ENCODE results near the gene METTL16.

METTL16 gene

GRCh38 chr17:2436316-2436905 is 75.3 kb downstream of the METTL16 start:
- no peak for DNase-seq (ENCODE audit: insufficient read length)
- FAIRE-seq: no peak
- TF ChIP-seq TAF1 (IDR thresholded peaks at IDR 0.05; ENCODE audit: borderline replicate concordance, low read depth, low read length) (no peak), POLR2AphosphoS5 (IDR thresholded peaks at IDR 0.05; ENCODE audit: low read depth, low read length) (no peak), POLR2A (IDR thresholded peaks at IDR 0.05; ENCODE audit: low read depth, low read length) (no peak)

GRCh38 chr17:2435862-2436261 is 75.8 kb downstream of the METTL16 start:
- TF ChIP-seq POLR2AphosphoS5 (IDR thresholded peaks at IDR 0.05; ENCODE audit: low read depth, low read length): no peak
- no peak for TF ChIP-seq TAF1 (IDR thresholded peaks at IDR 0.05; ENCODE audit: borderline replicate concordance, low read depth, low read length)
- TF ChIP-seq POLR2A (IDR thresholded peaks at IDR 0.05; ENCODE audit: low read depth, low read length): no peak
- DNase-seq (ENCODE audit: insufficient read length): no peak
- FAIRE-seq: no peak

GRCh38 chr17:2435181-2435741 is 76.4 kb downstream of the METTL16 start:
- no peak for TF ChIP-seq POLR2AphosphoS5 (IDR thresholded peaks at IDR 0.05; ENCODE audit: low read depth, low read length)
- TF ChIP-seq TAF1 (IDR thresholded peaks at IDR 0.05; ENCODE audit: borderline replicate concordance, low read depth, low read length): no peak
- TF ChIP-seq POLR2A (IDR thresholded peaks at IDR 0.05; ENCODE audit: low read depth, low read length): no peak
- no peak for FAIRE-seq
- DNase-seq (ENCODE audit: insufficient read length): no peak

- DNase-seq (ENCODE audit: insufficient read length): no peak
- no peak for FAIRE-seq
- TF ChIP-seq POLR2AphosphoS5 (IDR thresholded peaks at IDR 0.05; ENCODE audit: low read depth, low read length) (no peak), TAF1 (IDR thresholded peaks at IDR 0.05; ENCODE audit: borderline replicate concordance, low read depth, low read length) (no peak), POLR2A (IDR thresholded peaks at IDR 0.05; ENCODE audit: low read depth, low read length) (no peak)
Measured at GRCh38 chr17:2433696-2434095, 78.0 kb downstream of the METTL16 start.

- no peak for FAIRE-seq
- DNase-seq (ENCODE audit: insufficient read length): no peak
- no peak for TF ChIP-seq POLR2A (IDR thresholded peaks at IDR 0.05; ENCODE audit: low read depth, low read length)
- TF ChIP-seq POLR2AphosphoS5 (IDR thresholded peaks at IDR 0.05; ENCODE audit: low read depth, low read length): no peak
- no peak for TF ChIP-seq TAF1 (IDR thresholded peaks at IDR 0.05; ENCODE audit: borderline replicate concordance, low read depth, low read length)
Measured at GRCh38 chr17:2427910-2428309, 83.8 kb downstream of the METTL16 start.

GRCh38 chr17:2427215-2427614 is 84.5 kb downstream of the METTL16 start:
- TF ChIP-seq POLR2AphosphoS5 (IDR thresholded peaks at IDR 0.05; ENCODE audit: low read depth, low read length): no peak
- no peak for TF ChIP-seq POLR2A (IDR thresholded peaks at IDR 0.05; ENCODE audit: low read depth, low read length)
- TF ChIP-seq TAF1 (IDR thresholded peaks at IDR 0.05; ENCODE audit: borderline replicate concordance, low read depth, low read length): no peak
- no peak for FAIRE-seq
- no peak for DNase-seq (ENCODE audit: insufficient read length)

- FAIRE-seq (peak; percentile 14), DNase-seq (ENCODE audit: insufficient read length) (no peak)
- TF ChIP-seq TAF1 (IDR thresholded peaks at IDR 0.05; ENCODE audit: borderline replicate concordance, low read depth, low read length) (no peak), POLR2AphosphoS5 (IDR thresholded peaks at IDR 0.05; ENCODE audit: low read depth, low read length) (no peak), POLR2A (IDR thresholded peaks at IDR 0.05; ENCODE audit: low read depth, low read length) (no peak)
Measured at GRCh38 chr17:2423271-2423670, 88.4 kb downstream of the METTL16 start.

GRCh38 chr17:2421315-2422147 is 90.2 kb downstream of the METTL16 start:
- TF ChIP-seq POLR2AphosphoS5 (IDR thresholded peaks at IDR 0.05; ENCODE audit: low read depth, low read length) (no peak), TAF1 (IDR thresholded peaks at IDR 0.05; ENCODE audit: borderline replicate concordance, low read depth, low read length) (no peak), POLR2A (IDR thresholded peaks at IDR 0.05; ENCODE audit: low read depth, low read length) (no peak)
- FAIRE-seq: no peak
- DNase-seq (ENCODE audit: insufficient read length): no peak

GRCh38 chr17:2420176-2420575 is 91.5 kb downstream of the METTL16 start:
- FAIRE-seq: no peak
- TF ChIP-seq TAF1 (IDR thresholded peaks at IDR 0.05; ENCODE audit: borderline replicate concordance, low read depth, low read length): no peak
- no peak for TF ChIP-seq POLR2AphosphoS5 (IDR thresholded peaks at IDR 0.05; ENCODE audit: low read depth, low read length)
- no peak for TF ChIP-seq POLR2A (IDR thresholded peaks at IDR 0.05; ENCODE audit: low read depth, low read length)
- DNase-seq (ENCODE audit: insufficient read length): no peak

GRCh38 chr17:2419486-2419885 is 92.2 kb downstream of the METTL16 start:
- TF ChIP-seq POLR2A (IDR thresholded peaks at IDR 0.05; ENCODE audit: low read depth, low read length) (no peak), POLR2AphosphoS5 (IDR thresholded peaks at IDR 0.05; ENCODE audit: low read depth, low read length) (no peak), TAF1 (IDR thresholded peaks at IDR 0.05; ENCODE audit: borderline replicate concordance, low read depth, low read length) (no peak)
- DNase-seq (ENCODE audit: insufficient read length) (no peak), FAIRE-seq (no peak)

- TF ChIP-seq POLR2A (IDR thresholded peaks at IDR 0.05; ENCODE audit: low read depth, low read length) (no peak), TAF1 (IDR thresholded peaks at IDR 0.05; ENCODE audit: borderline replicate concordance, low read depth, low read length) (no peak), POLR2AphosphoS5 (IDR thresholded peaks at IDR 0.05; ENCODE audit: low read depth, low read length) (no peak)
- FAIRE-seq: no peak
- no peak for DNase-seq (ENCODE audit: insufficient read length)
Measured at GRCh38 chr17:2418572-2418971, 93.1 kb downstream of the METTL16 start.

All from GM12892 (cell line).